PC-9 (cell line): ENCODE data around the gene PLEKHH3. TPM values are rescaled to one million over a fixed set of nuclear protein-coding genes. Genes with fewer than 3 reads are reported as not detected.

Source experiments
- BruUV-seq: library from RNA; stranded (reverse); fragments of 400-500 nt; replicated peaks from 2 replicates; lab custom pipeline; 2021; lab: Mats Ljungman, UMichigan
- CTCF ChIA-PET: fragments of 300-600 bp; sonication (Branson Sonifier 250); formaldehyde crosslinking; loops from one replicate; lab custom pipeline; 2022; ENCODE audit warnings: antibody characterized with exemption; lab: Charles Lee
- POLR2A ChIA-PET: fragments of 300-600 bp; sonication (Branson Sonifier 250); formaldehyde crosslinking; loops from one replicate; lab custom pipeline; 2022; ENCODE audit warnings: antibody characterized with exemption; ENCODE audit not compliant: unreplicated experiment; lab: Charles Lee
- DNase-seq, 2 experiments: peaks; one replicate each; pipeline versions ENCODE4 v3.0.0 to v3.0.0-alpha.2; 2015 to 2022; ENCODE audit warnings: mixed read lengths in 1 of 2
- H2AFZ ChIP-seq: fragments of 200-600 bp; sonication (generic); 2 replicates; pipeline ENCODE4 v1.8.1; 2017; ENCODE audit warnings: antibody characterized with exemption
- H3F3A ChIP-seq: fragments of 200-600 bp; sonication (generic); 2 replicates; pipeline ENCODE4 v1.8.1; 2017; ENCODE audit warnings: antibody characterized with exemption, mild to moderate bottlenecking, low read depth; ENCODE audit not compliant: insufficient read depth
- H3K27ac ChIP-seq: fragments of 200-600 bp; sonication (generic); 2 replicates; pipeline ENCODE4 v1.6.1; 2016; ENCODE audit warnings: mixed run types
- H3K27me3 ChIP-seq: fragments of 200-600 bp; sonication (generic); 2 replicates; pipeline ENCODE4 v1.6.1; 2016; ENCODE audit warnings: low read depth, mixed run types; ENCODE audit not compliant: insufficient read depth
- H3K36me3 ChIP-seq: fragments of 200-600 bp; sonication (generic); 2 replicates; pipeline ENCODE4 v1.6.1; 2016; ENCODE audit warnings: low read depth, mixed run types
- H3K4me1 ChIP-seq: fragments of 200-600 bp; sonication (generic); replicated peaks from 2 replicates; pipeline ENCODE4 v1.6.1; 2016; ENCODE audit warnings: mixed run types; ENCODE audit not compliant: insufficient read depth
- H3K4me2 ChIP-seq: fragments of 200-600 bp; sonication (generic); 2 replicates; pipeline ENCODE4 v1.6.1; 2017; ENCODE audit warnings: mixed run types
- H3K4me3 ChIP-seq: fragments of 200-600 bp; sonication (generic); 2 replicates; pipeline ENCODE4 v1.6.1; 2016; ENCODE audit warnings: mixed run types
- H3K79me2 ChIP-seq: fragments of 200-600 bp; sonication (generic); 2 replicates; pipeline ENCODE4 v1.6.1; 2017; ENCODE audit warnings: low read depth, mixed run types
- H3K9me2 ChIP-seq: fragments of 200-600 bp; sonication (generic); 2 replicates; pipeline ENCODE4 v1.8.1; 2017; ENCODE audit warnings: mild to moderate bottlenecking; ENCODE audit not compliant: insufficient read depth
- H3K9me3 ChIP-seq: fragments of 200-600 bp; sonication (generic); 2 replicates; pipeline ENCODE4 v1.8.1; 2016; ENCODE audit warnings: low read depth; ENCODE audit not compliant: insufficient read depth
- H4K20me1 ChIP-seq: fragments of 200-600 bp; sonication (generic); 2 replicates; pipeline ENCODE4 v1.8.1; 2017; ENCODE audit not compliant: insufficient read depth
- CTCF ChIP-seq: fragments of 200-600 bp; sonication (generic); conservative IDR thresholded peaks from 2 replicates; pipeline ENCODE4 v1.6.1; 2017; ENCODE audit warnings: mixed run types, antibody characterized with exemption, mild to moderate bottlenecking, moderate library complexity
- EZH2 ChIP-seq: fragments of 200-600 bp; sonication (generic); IDR thresholded peaks from 2 replicates; pipeline ENCODE4 v1.8.0; 2017; ENCODE audit warnings: antibody characterized with exemption, low read depth
- intact Hi-C: fragments of 100-400 bp; cut with micrococcal nuclease; formaldehyde crosslinking; loops from one replicate; pipeline ENCODE4 v1.10.0; 2022; ENCODE audit not compliant: unreplicated experiment
- microRNA-seq: library from miRNA; unstranded; fragments of <30 nt; microRNA quantifications from one replicate; pipeline ENCODE4 v1.2.0, GENCODE V29; 2021; ENCODE audit warnings: borderline number of aligned reads, borderline replicate concordance
- total RNA-seq: library from RNA; stranded (reverse); gene quantifications from 2 replicates; pipeline ENCODE4 v1.2.3, GENCODE V29; 2021

PLEKHH3 gene
- total RNA-seq, 1 experiment from 2014 or later, result 22.5 TPM

GRCh38 chr17:42617956-42618431, 58.8 kb downstream of the PLEKHH3 start:
- ChIA-PET CTCF (interaction anchor here (0.6 to 1.8 kb wide), 6 partner anchors 29 to 831 kb away, joined by 3 to 8 read pairs (median 5); partner anchors contain the start of genes PLEKHH3 and PSMC3IP), POLR2A (interaction anchor here (0.5 to 1.3 kb wide), 6 partner anchors 9 to 1743 kb away, joined by 3 to 9 read pairs (median 4); partner anchors contain the start of genes BECN1, RETREG3 and TUBG1)
- no peak overlapping the region for H3K4me3 ChIP-seq
- peaks cover 37% of the 10 kb centered on the region for H3F3A ChIP-seq
- H3K4me1 ChIP-seq, result peaks cover 22% of the 10 kb centered on the region
- TF ChIP-seq CTCF, result no peak
- TF ChIP-seq EZH2, result no peak
- H3K27ac ChIP-seq, result 0 out of 2 replicates have a peak overlapping the region, but pooled peaks have one; percentile 24
- no TSS peak for BruUV-seq
- no peaks in the 10 kb centered on the region; the same call in 1 of the 2 replicates for H4K20me1 ChIP-seq
- no peak for DNase-seq
- H3K27me3 ChIP-seq, result no peaks in the 10 kb centered on the region
- H3K9me3 ChIP-seq, result no peaks in the 10 kb centered on the region
- H3K9me2 ChIP-seq, result no peaks in the 10 kb centered on the region
- peaks cover 3% of the 10 kb centered on the region; the same call in 1 of the 2 replicates for H3K36me3 ChIP-seq
- intact Hi-C loops, result loop anchor here (1.0 to 2.0 kb wide), 2 partner anchors 49 to 61 kb away; no protein-coding TSS in a partner anchor
- no peak overlapping the region for H2AFZ ChIP-seq
- peak overlapping the region; percentile 48 for H3K4me2 ChIP-seq
- H3K79me2 ChIP-seq, result no peaks in the 10 kb centered on the region

Small RNAs within 50 kb of the gene (microRNA-seq; reads per million reads assigned to microRNA genes)
- not detected for gene MIR6780A

Other genes with a start within 250 kb of the PLEKHH3 start
- 39.4 and 55.1 TPM in 2 replicates for gene ATP6V0A1, start 218.1 kb downstream of the PLEKHH3 start, total RNA-seq
- gene NAGLU, start 140.8 kb downstream of the PLEKHH3 start, total RNA-seq, result 18.2 and 20.6 TPM in 2 replicates
- 0.90 and 1.3 TPM in 2 replicates for gene HSD17B1, start 124.1 kb downstream of the PLEKHH3 start, total RNA-seq
- gene COASY, start 114.8 kb downstream of the PLEKHH3 start, total RNA-seq, result 133 and 152 TPM in 2 replicates
- gene MLX, start 109.9 kb downstream of the PLEKHH3 start, total RNA-seq, result 20.0 and 26.0 TPM in 2 replicates
- gene PSMC3IP, start 99.3 kb downstream of the PLEKHH3 start, total RNA-seq, result 10.2 and 13.4 TPM in 2 replicates
- 57.0 and 61.7 TPM in 2 replicates for gene RETREG3, start 67.6 kb downstream of the PLEKHH3 start, total RNA-seq
- 79.1 and 85.6 TPM in 2 replicates for gene TUBG1, start 67.3 kb downstream of the PLEKHH3 start, total RNA-seq
- 25.5 and 28.3 TPM in 2 replicates for gene TUBG2, start 17.7 kb downstream of the PLEKHH3 start, total RNA-seq
- 0.25 TPM in 1 of 2 replicates, not detected in the other for gene CCR10, start 4.8 kb upstream of the PLEKHH3 start, total RNA-seq
- gene CNTNAP1, start 5.5 kb upstream of the PLEKHH3 start, total RNA-seq, result 1.4 and 1.8 TPM in 2 replicates
- gene EZH1, start 68.0 kb upstream of the PLEKHH3 start, total RNA-seq, result 22.8 and 24.8 TPM in 2 replicates
- 1.1 TPM in 1 of 2 replicates, not detected in the other for gene RAMP2, start 84.2 kb upstream of the PLEKHH3 start, total RNA-seq
- gene VPS25, start 96.5 kb upstream of the PLEKHH3 start, total RNA-seq, result 38.7 and 48.4 TPM in 2 replicates
- gene WNK4, start 103.6 kb upstream of the PLEKHH3 start, total RNA-seq, result 8.3 and 11.9 TPM in 2 replicates
- 49.3 and 49.9 TPM in 2 replicates for gene COA3, start 121.7 kb upstream of the PLEKHH3 start, total RNA-seq
- not detected in 2 replicates for gene CNTD1, start 121.9 kb upstream of the PLEKHH3 start, total RNA-seq
- gene BECN1, start 147.3 kb upstream of the PLEKHH3 start, total RNA-seq, result 58.9 and 66.0 TPM in 2 replicates
- 115 and 122 TPM in 2 replicates for gene PSME3, start 156.4 kb upstream of the PLEKHH3 start, total RNA-seq
- 3.7 TPM in 2 replicates for gene AOC2, start 167.6 kb upstream of the PLEKHH3 start, total RNA-seq
- gene AOC3, start 174.2 kb upstream of the PLEKHH3 start, total RNA-seq, result 0.98 and 2.8 TPM in 2 replicates
- gene G6PC1, start 223.8 kb upstream of the PLEKHH3 start, total RNA-seq, result not detected in 2 replicates